ENCODE data around the gene KLRB1.
"Not testable (repeated sequence)": the region's sequence is repeated elsewhere in the genome, so short reads cannot be mapped to it uniquely, and the experiment has no call there.

GRCh38 chr12:9610606-9611005, 2.9 kb upstream of the KLRB1 start:
- TF ChIP-seq CTBP1 (IDR thresholded peaks at IDR 0.05; ENCODE audit: borderline replicate concordance); SP1 (IDR thresholded peaks at IDR 0.05); NFRKB (IDR thresholded peaks at IDR 0.05); BHLHE40 (IDR thresholded peaks at IDR 0.05; ENCODE audit: borderline replicate concordance); ELF4 (IDR thresholded peaks at IDR 0.05): not testable (repeated sequence)

Measured in HEK293T (cell line).